Activated CD4-positive, CD25-positive, alpha-beta regulatory T cell treated with anti-CD3 and anti-CD28 coated beads, Interleukin-2, amount 50 U/mL, for 16 hours (primary cell): ENCODE results near the gene CCNC.

Experiments
- DNase-seq: peaks from one replicate; pipeline ENCODE4 v3.0.0-alpha.2; 2020; ENCODE audit warnings: low read depth, low spot score

Gene CCNC

GRCh38 chr6:99568103-99568933, at the start of gene CCNC:
Gene CCNC (minus strand): TSS chr6:99568660. CDS start chr6:99568527, 133 bp downstream.
- peak; percentile 80 for DNase-seq

GRCh38 chr6:99617131-99617530, 48.7 kb upstream of the CCNC start:
- no peak for DNase-seq

- no peak for DNase-seq
Measured at GRCh38 chr6:99614430-99615186, 46.1 kb upstream of the CCNC start.

GRCh38 chr6:99613705-99614429, 45.4 kb upstream of the CCNC start:
- no peak for DNase-seq

GRCh38 chr6:99613409-99613704, 44.9 kb upstream of the CCNC start:
- no peak for DNase-seq

GRCh38 chr6:99612551-99613408, 44.3 kb upstream of the CCNC start:
- no peak for DNase-seq

GRCh38 chr6:99611148-99611547, 42.7 kb upstream of the CCNC start:
- no peak for DNase-seq

GRCh38 chr6:99609905-99610489, 41.5 kb upstream of the CCNC start:
- DNase-seq, result no peak

GRCh38 chr6:99608886-99609482, 40.5 kb upstream of the CCNC start:
- no peak for DNase-seq

GRCh38 chr6:99608059-99608885, 39.8 kb upstream of the CCNC start:
- DNase-seq, result no peak

- no peak for DNase-seq
Measured at GRCh38 chr6:99607416-99608036, 39.1 kb upstream of the CCNC start.

GRCh38 chr6:99606656-99607415, 38.4 kb upstream of the CCNC start, which contains the start of gene PRDM13:
Gene PRDM13 (plus strand): TSS chr6:99606833. CDS start chr6:99607035, 202 bp downstream.
- no peak for DNase-seq

- DNase-seq, result no peak
Measured at GRCh38 chr6:99605911-99606655, 37.6 kb upstream of the CCNC start.

- no peak for DNase-seq
Measured at GRCh38 chr6:99605074-99605734, 36.7 kb upstream of the CCNC start.

GRCh38 chr6:99604166-99605073, 36.0 kb upstream of the CCNC start:
- no peak for DNase-seq
